NCI-H510A treated with DMSO at 0.1 percent for 48 hours (cell line): Measurements from ENCODE around the gene TULP4.
"Not testable (repeated sequence)": the region's sequence is repeated elsewhere in the genome, so short reads cannot be mapped to it uniquely, and the experiment has no call there.

ENCODE experiments used
- DNase-seq: peaks from one replicate; lab custom pipeline; 2025; lab: John Stamatoyannopoulos, UW

The TULP4 gene

GRCh38 chr6:158470023-158470422, 157.8 kb downstream of the TULP4 start:
- not testable (repeated sequence) for DNase-seq

GRCh38 chr6:158471339-158471738, 159.1 kb downstream of the TULP4 start:
- no peak for DNase-seq

DNA sequence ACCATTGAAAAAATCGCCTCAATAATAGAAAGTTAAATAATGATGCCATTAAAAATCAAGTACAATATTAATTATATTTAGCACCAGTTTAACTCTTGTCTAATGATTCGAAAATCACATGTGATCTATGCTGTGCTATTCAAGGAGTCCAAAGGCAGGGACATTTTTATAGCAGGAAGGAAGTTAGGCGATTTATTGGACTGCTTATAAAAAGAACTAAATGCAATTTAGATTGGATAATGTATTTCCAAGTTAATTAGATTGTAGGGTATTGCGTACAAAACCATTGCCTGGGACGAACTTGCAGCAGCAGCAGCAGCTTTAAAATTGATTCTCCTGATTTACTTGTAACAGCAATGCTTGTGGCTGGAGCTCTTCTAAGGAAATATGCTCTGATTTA, 160.2 kb downstream of the TULP4 start:
- no peak for DNase-seq

- peak; percentile 85 for DNase-seq
Observed at GRCh38 chr6:158474961-158475343, 162.7 kb downstream of the TULP4 start.

DNA sequence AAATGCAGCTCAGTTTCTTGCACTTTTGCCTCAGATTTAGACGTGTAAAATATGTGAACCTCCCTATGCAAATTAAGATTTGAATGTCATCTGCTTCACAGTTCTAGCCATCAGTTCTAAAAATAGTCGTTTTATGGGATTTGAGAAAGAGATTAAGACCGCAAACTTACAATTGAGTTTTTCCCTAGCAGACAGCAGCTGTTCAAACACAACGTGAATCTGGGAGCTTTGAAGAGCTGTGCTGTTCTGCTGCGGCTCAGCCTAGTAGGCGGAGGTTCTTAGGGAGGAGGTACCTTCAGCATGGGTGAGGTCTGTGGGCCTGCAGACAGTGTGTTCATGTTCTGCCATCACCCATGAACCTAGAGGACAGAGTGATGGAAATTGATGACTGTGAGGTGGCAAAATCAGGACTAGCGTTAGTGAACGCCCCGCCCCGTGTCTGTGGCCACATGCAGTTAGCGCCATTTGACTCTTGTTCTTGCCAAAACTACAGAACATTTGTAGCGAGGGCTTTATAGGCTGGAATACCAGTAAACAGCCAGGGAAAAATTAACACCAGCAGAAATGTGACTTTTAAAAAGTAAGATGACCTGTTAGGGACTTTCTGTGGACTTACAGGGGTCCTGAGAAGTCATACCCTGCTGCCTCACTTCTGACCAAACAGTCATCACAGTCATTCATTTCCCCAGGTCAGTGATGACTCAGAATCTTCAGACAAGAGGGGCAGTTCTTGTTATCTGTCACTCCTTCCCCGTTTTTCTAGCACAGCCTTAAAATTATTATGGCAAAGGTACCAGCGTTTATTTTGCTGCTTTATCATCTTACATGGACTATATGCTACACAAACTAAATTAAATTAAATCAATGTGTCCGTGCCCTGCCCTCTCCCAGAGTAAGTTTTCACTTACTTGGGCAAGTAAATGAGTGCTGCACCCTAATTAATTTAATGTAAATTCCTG, 163.4 kb downstream of the TULP4 start:
- DNase-seq, result peak; percentile 94

GRCh38 chr6:158476389-158476788, 164.1 kb downstream of the TULP4 start:
- DNase-seq, result peak; percentile 48

DNA sequence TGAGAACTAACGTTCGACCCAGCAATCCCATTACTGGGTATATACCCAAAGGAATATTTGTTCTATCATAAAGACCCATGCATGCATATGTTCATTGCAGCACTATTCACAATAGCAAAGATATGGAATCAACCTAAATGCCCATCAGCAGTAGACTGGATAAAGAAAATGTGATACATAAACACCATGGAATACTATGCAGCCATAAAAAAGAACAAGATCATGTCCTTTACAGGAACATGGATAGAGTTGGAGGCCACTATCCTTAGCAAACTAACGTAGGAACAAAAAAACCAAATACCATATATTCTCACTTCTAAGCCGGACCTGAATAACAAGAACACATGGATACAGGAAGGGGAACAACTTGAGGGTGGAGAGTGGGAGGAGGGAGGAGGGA, 165.5 kb downstream of the TULP4 start:
- DNase-seq, result not testable (repeated sequence)

DNA sequence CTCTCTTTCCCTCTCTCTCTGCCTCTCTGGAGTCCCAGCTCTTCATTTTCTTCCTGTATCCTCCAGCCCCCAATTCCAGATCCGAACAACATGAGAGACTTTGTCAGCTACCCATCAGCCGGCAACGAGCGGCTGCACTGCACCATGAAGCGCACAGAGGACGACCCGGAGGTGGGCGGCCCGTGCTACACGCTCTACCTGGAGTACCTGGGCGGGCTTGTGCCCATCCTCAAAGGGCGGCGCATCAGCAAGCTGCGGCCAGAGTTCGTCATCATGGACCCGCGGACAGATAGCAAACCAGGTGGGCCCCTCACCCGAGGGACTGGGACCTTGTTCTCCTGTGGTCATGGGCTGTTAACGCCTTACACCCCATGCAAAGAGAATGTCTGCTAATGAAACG, 168.7 kb downstream of the TULP4 start:
- no peak for DNase-seq

DNA sequence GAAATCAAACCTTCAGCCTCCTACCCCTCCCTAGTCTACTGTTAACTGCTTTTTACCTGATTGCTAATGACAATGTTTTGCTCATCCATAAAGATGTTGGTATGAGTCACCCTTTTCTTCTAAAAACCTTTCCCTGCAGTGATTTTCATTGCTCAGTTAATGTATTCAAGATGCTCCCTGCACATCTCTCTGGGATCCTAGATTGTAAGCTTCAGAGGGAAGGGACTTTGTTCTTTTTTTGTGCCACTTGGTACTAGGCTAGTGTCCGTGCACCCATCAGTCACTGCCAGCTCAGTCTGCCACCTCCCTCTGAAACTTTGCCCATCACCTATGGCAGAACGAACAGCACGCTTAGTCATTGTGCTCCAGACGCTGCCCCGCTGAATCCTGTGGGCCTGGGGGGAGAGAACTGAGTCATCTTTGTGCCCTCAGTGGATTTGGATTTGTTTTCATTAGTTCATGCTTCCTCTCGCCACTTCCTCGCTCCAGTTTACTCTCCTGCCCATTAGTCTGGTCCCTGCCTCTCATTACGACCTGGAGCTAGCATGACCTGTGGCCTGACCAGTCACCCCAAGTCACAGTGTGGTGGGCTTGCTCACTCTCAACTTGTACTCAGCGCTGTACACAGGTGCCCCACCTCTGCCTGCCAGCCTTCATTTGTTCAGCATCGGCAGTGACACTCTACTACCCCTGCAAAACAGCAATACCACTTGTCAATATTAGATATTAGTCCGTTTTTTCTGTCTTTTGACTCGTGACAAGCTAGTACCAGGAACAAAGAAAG, 169.6 kb downstream of the TULP4 start:
- no peak for DNase-seq

DNA sequence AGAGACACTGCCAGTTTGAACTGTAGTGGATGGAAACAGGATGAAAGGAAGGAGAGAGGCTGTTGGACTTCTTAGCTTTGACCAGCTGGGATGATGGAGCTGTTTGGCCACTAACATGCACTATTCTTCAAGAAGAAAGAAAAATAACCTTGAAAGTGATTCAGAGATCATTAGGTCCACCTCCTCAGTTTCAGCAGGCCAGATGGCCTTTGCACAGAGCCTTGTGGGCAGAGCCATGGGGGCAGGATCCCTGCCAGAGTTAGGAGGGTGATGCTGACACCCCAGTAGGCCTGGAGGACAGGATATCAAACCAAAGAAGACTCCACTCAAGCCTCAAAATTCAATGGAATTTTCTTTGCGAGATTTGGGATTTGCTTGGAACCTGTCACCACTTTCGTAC, 173.2 kb downstream of the TULP4 start:
- DNase-seq, result no peak

- no peak for DNase-seq
Observed at GRCh38 chr6:158487495-158487894, 175.2 kb downstream of the TULP4 start.

DNA sequence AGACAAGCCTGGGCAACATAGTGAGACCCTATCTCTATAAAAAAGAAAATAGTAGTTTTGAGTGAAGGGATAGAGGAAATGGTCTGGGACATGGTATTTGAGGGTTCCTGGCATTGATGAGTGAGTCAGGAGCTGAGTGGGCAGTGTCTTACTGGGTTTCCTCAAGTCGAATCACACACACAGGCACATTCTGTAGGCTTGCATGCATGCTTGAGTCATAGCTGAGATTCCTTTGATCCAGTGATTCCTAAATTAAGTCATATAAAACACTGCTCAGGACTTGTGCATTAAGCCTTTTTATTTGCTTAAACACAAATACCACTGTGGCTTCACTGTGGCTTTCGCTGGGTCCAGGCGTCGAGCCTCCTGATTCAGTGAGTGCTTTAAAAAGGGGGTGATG, 175.8 kb downstream of the TULP4 start:
- DNase-seq, result no peak

GRCh38 chr6:158489441-158489840, 177.2 kb downstream of the TULP4 start:
- DNase-seq, result no peak

- no peak for DNase-seq
Observed at GRCh38 chr6:158492881-158493280, 180.6 kb downstream of the TULP4 start.

GRCh38 chr6:158496700-158497099, 184.4 kb downstream of the TULP4 start:
- DNase-seq, result no peak

DNA sequence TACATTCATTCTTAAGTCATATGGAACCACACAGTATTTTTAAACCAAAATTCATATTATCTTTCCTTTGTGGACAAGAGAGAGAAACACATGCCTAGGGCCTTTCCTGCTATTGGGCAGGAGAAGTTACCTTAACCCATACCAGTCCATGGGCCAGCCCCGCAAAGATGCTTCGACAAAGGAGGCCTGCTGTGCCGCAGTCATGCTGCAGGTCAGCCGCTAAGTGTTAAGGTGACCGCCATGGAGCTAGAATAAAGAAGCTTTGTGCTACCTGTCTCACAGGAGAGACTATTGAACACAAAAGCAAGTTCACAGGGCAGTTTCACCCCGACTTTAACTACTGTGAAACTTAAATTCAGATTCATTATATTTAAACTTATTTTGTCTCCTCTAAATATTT, 185.4 kb downstream of the TULP4 start:
- DNase-seq, result no peak

DNA sequence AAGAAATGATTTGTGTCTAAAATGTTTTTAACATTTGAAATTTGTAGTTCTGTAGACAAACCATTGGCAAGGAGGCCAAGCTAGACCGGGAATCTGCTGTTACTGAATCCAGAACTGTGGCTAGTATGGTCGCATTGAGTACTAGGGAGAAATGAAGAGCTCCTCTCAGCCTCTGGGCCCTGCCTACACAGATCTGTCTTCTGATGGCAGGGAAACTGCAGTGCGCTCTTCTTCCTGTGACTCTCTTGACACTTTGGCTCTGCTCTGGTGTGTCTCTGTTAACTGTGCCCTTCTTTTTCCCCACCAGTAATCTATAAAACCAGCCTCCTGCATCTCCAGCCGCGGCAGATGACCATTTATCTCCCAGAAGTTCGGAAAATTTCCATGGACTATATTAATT, 186.1 kb downstream of the TULP4 start:
- no peak for DNase-seq

- DNase-seq, result no peak
Observed at GRCh38 chr6:158499601-158500000, 187.3 kb downstream of the TULP4 start.

DNA sequence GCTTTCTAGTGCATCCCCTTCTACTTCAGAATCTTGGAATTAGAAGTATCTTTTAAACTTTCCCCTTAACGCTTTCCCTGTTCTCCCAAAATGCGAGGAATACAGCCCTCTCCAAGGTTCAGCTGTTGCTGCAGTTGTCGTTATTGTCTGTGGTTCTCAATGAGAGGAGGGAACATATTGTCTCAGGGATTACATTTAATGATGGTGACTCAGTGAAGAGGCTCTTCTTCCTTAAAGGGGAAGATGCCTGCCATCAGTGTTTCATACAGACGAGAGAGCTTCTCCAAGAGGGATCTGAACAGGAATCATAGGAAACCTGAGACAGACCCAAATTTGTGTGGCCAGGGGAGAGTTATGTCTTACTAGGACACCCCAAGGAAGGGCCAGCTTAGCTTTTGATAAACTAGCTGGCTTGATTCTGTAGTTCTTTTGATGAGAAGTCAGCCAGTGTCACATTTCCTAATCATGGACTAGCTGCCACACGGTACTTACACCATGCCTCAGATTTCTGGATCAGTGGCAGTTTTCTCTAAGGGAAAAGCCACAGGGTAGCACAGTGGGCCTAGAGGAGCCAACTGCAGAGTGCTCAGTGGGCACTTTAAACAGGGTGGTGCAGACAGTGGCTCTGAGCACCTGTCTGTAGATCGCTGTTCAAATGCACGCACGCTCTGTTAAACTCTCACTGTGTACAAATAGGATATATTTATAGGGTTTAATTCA, 187.9 kb downstream of the TULP4 start:
- peak; percentile 39 for DNase-seq

DNA sequence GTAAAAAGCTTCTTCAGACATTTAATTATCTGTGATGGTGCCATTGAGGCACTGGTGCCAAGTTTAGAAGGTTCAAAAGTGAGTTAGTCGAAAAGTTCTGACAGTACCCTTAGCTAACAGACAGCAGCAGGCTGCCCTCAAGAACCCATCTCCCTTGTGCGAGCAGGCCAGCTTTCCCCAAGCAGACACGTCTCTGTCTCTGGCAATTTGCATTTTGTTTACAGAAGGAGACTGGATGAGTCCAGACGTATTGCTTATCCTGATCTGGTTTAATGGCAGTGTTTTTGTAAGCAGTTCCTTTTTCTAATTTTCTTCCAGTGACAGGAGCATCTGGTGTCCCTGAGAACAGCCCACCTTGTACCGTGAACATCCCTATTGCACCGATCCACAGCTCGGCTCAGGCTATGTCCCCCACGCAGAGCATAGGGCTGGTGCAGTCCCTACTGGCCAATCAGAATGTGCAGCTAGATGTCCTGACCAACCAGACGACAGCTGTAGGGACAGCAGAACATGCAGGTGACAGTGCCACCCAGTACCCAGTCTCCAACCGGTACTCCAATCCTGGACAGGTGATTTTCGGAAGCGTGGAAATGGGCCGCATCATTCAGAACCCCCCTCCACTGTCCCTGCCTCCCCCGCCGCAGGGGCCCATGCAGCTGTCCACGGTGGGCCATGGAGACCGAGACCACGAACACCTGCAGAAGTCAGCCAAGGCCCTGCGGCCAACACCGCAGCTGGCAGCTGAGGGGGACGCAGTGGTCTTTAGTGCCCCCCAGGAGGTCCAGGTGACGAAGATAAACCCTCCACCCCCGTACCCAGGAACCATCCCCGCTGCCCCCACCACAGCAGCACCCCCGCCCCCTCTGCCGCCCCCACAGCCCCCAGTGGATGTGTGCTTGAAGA, 189.3 kb downstream of the TULP4 start:
- no peak for DNase-seq

GRCh38 chr6:158502263-158502950, 190.1 kb downstream of the TULP4 start:
- no peak for DNase-seq
